ENCODE measurements around the gene MAP3K7CL.

Gene MAP3K7CL

GRCh38 chr21:29130270-29130969 is at the start of gene MAP3K7CL:
Gene MAP3K7CL (plus strand): TSS chr21:29130644. CDS start chr21:29133345, 2,701 bp downstream.
- no peak for DNase-seq (ENCODE audit: low read depth in 2 of 2)

- no peak for DNase-seq (ENCODE audit: low read depth in 2 of 2)
These were observed 48.2 kb upstream of the MAP3K7CL start for GRCh38 chr21:29082046-29082815.

- DNase-seq (ENCODE audit: low read depth in 2 of 2): no peak
These were observed 47.1 kb upstream of the MAP3K7CL start for GRCh38 chr21:29083306-29083705.

GRCh38 chr21:29084372-29084771 is 46.1 kb upstream of the MAP3K7CL start:
- no peak for DNase-seq (ENCODE audit: low read depth in 2 of 2)

GRCh38 chr21:29085106-29085752 is 45.2 kb upstream of the MAP3K7CL start:
- no peak for DNase-seq (ENCODE audit: low read depth in 2 of 2)

GRCh38 chr21:29091033-29091432 is 39.4 kb upstream of the MAP3K7CL start:
- DNase-seq (ENCODE audit: low read depth in 2 of 2): no peak

- no peak for DNase-seq (ENCODE audit: low read depth in 2 of 2)
These were observed 38.1 kb upstream of the MAP3K7CL start for GRCh38 chr21:29092102-29092959.

- no peak for DNase-seq (ENCODE audit: low read depth in 2 of 2)
These were observed 34.0 kb upstream of the MAP3K7CL start for GRCh38 chr21:29096218-29097015.

GRCh38 chr21:29098156-29098555 is 32.3 kb upstream of the MAP3K7CL start:
- DNase-seq (ENCODE audit: low read depth in 2 of 2): no peak

GRCh38 chr21:29102791-29103257 is 27.6 kb upstream of the MAP3K7CL start:
- no peak for DNase-seq (ENCODE audit: low read depth in 2 of 2)

GRCh38 chr21:29104239-29104708 is 26.2 kb upstream of the MAP3K7CL start:
- no peak for DNase-seq (ENCODE audit: low read depth in 2 of 2)

- DNase-seq (ENCODE audit: low read depth in 2 of 2): no peak
These were observed 25.2 kb upstream of the MAP3K7CL start for GRCh38 chr21:29105218-29105617.

- DNase-seq (ENCODE audit: low read depth in 2 of 2): no peak
These were observed 15.5 kb upstream of the MAP3K7CL start for GRCh38 chr21:29114765-29115500.

- DNase-seq (ENCODE audit: low read depth in 2 of 2): no peak
These were observed 14.5 kb upstream of the MAP3K7CL start for GRCh38 chr21:29115899-29116298.

- DNase-seq (ENCODE audit: low read depth in 2 of 2): no peak
These were observed 13.0 kb upstream of the MAP3K7CL start for GRCh38 chr21:29117372-29117955.

GRCh38 chr21:29121759-29122158 is 8.7 kb upstream of the MAP3K7CL start:
- no peak for DNase-seq (ENCODE audit: low read depth in 2 of 2)

- no peak for DNase-seq (ENCODE audit: low read depth in 2 of 2)
These were observed 5.8 kb upstream of the MAP3K7CL start for GRCh38 chr21:29124645-29125044.

GRCh38 chr21:29125191-29125590 is 5.3 kb upstream of the MAP3K7CL start:
- no peak for DNase-seq (ENCODE audit: low read depth in 2 of 2)

- no peak for DNase-seq (ENCODE audit: low read depth in 2 of 2)
These were observed 4.5 kb upstream of the MAP3K7CL start for GRCh38 chr21:29125979-29126378.

- no peak for DNase-seq (ENCODE audit: low read depth in 2 of 2)
These were observed 2.8 kb downstream of the MAP3K7CL start for GRCh38 chr21:29133241-29133640.
